Measurements from ENCODE around the gene SEMA4D. TPM values are rescaled to one million over a fixed set of nuclear protein-coding genes. Genes with fewer than 3 reads are reported as not detected.
"Not testable (repeated sequence)": the region's sequence is repeated elsewhere in the genome, so short reads cannot be mapped to it uniquely, and the experiment has no call there.

Gene SEMA4D
- total RNA-seq, 2 experiments from 2014 or later = 159 to 161 TPM

DNA sequence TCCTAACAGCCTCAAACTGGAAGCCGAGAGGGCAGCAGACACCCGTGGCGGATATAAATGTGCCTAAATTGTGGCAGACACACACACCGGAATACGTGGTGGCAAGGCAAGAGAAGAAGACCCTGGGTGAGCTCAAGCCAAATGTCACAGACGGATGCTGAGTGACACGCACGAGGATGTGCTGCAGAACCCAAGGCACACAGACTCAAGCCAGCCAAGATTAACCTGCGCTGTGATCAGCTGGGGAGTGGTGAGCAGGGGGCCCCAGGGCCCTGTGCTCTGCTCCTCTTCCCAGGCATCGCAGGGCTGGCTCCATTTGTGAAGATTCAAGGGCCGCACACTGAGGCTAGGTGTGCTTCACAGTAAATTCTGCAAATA lies 16.4 kb downstream of the SEMA4D start:
- ChIA-PET POLR2A (interaction anchor here (0.7 to 2.2 kb wide), 5 partner anchors 23 to 71 kb away, joined by 3 to 6 read pairs (median 3); no protein-coding TSS in a partner anchor), CTCF (interaction anchor here (0.6 to 3.9 kb wide), 8 partner anchors 8 to 1959 kb away, joined by 3 to 28 read pairs (median 4); no protein-coding TSS in a partner anchor)
- peak overlapping the region; percentile 90 for H3K27ac Mint-ChIP-seq
- intact Hi-C loops (cut with micrococcal nuclease) = loop anchor here (5.0 kb wide), 1 partner anchor 41 kb away; no protein-coding TSS in a partner anchor
- DNase-seq = peak; percentile 46
- peaks cover 12% of the 10 kb centered on the region for H3K9me3 Mint-ChIP-seq
- H3K36me3 Mint-ChIP-seq = peaks cover 40% of the 10 kb centered on the region
- no peaks in the 10 kb centered on the region for H3K27me3 Mint-ChIP-seq
- H3K4me3 Mint-ChIP-seq = peak overlapping the region; percentile 65
- peaks cover 92% of the 10 kb centered on the region for H3K4me1 Mint-ChIP-seq (ENCODE audit: low read depth)

DNA sequence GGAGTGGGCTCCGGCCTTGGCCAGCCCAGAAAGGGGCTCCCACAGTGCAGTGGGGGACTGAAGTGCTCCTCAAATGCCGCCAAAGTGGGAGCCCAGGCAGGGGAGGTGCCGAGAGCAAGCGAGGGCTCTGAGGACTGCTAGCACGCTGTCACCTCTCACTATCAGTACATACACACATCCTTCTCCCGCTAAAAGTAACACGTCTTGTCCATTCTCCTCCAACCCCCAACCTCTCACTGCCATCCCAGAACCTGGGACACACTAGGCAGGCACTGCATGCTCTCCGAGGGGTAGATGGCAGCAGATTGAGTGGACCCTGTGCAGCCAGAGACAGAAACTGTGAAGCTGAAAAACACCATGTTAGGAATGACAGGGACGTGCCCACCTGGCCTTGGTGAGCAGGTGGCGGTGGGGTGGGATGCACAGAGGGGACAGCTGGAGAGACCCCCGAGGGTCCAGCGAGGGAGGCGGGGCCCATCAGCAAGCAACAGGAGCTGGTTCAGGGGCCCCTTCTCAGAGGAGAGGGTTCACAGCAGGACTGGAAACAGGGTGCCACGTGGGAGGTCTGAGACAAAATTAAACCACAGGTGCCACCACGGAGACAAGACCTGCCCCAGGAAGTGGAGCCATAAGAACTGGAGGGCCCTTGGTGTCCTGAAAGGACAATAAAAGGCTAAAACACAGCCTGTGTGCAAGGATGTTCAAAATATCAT lies 16.9 kb downstream of the SEMA4D start:
- H3K27me3 Mint-ChIP-seq = no peaks in the 10 kb centered on the region
- peaks cover 12% of the 10 kb centered on the region for H3K9me3 Mint-ChIP-seq
- H3K36me3 Mint-ChIP-seq = peaks cover 45% of the 10 kb centered on the region
- peak overlapping the region; percentile 65 for H3K4me3 Mint-ChIP-seq
- DNase-seq = peak; percentile 69
- ChIA-PET POLR2A (interaction anchor here (1.0 to 2.2 kb wide), 3 partner anchors 49 to 70 kb away, joined by 3 to 6 read pairs (median 3); no protein-coding TSS in a partner anchor), CTCF (interaction anchor here (0.6 to 3.9 kb wide), 7 partner anchors 9 to 1958 kb away, joined by 3 to 28 read pairs (median 4); no protein-coding TSS in a partner anchor)
- H3K27ac Mint-ChIP-seq = peak overlapping the region; percentile 90
- intact Hi-C loops (cut with micrococcal nuclease) = loop anchor here (5.0 kb wide), 1 partner anchor 41 kb away; no protein-coding TSS in a partner anchor
- peaks cover 92% of the 10 kb centered on the region for H3K4me1 Mint-ChIP-seq (ENCODE audit: low read depth)

DNA sequence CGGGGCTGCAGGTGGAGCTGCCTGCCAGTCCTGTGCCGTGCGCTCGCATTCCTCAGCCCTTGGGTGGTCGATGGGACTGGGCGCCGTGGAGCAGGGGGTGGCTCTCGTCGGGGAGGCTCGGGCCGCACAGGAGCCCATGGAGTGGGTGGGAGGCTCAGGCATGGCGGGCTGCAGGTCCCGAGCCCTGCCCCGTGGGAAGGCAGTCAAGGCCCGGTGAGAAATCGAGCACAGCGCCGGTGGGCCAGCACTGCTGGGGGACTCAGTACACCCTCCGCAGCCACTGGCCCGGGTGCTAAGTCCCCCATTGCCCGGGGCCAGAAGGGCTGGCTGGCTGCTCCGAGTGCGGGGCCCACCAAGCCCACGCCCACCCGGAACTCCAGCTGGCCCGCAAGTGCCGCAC lies 17.5 kb downstream of the SEMA4D start:
- intact Hi-C loops (cut with micrococcal nuclease) = loop anchor here (5.0 kb wide), 1 partner anchor 42 kb away; no protein-coding TSS in a partner anchor
- POLR2A ChIA-PET = interaction anchor here (1.1 kb wide), 1 partner anchor 54 kb away, joined by 3 read pairs; no protein-coding TSS in a partner anchor
- Mint-ChIP-seq H3K36me3 (peaks cover 51% of the 10 kb centered on the region), H3K27ac (peak overlapping the region; percentile 90), H3K9me3 (peaks cover 12% of the 10 kb centered on the region), H3K4me1 (ENCODE audit: low read depth) (peaks cover 94% of the 10 kb centered on the region)
- DNase-seq = peak; percentile 7
- not testable (repeated sequence) for H3K4me3 Mint-ChIP-seq, H3K27me3 Mint-ChIP-seq
- CTCF ChIA-PET = interaction anchor here (2.0 to 3.1 kb wide), 2 partner anchors 10 to 51 kb away, joined by 9 read pairs; no protein-coding TSS in a partner anchor

DNA sequence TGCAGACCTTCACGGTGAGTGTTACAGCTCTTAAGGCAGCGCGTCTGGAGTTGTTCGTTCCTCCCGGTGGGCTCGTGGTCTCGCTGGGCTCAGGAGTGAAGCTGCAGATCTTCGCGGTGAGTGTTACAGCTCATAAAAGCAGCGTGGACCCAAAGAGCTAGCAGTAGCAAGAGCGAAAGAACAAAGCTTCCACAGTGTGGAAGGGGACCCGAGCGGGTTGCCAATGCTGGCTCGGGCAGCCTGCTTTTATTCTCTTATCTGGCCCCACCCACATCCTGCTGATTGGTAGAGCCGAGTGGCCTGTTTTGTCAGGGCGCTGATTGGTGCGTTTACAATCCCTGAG lies 18.3 kb downstream of the SEMA4D start:
- H3K36me3 Mint-ChIP-seq = peaks cover 54% of the 10 kb centered on the region
- intact Hi-C loops (cut with micrococcal nuclease) = loop anchor here (5.0 kb wide), 1 partner anchor 43 kb away; no protein-coding TSS in a partner anchor
- CTCF ChIA-PET = interaction anchor here (1.5 kb wide), 1 partner anchor 69 kb away, joined by 5 read pairs; no protein-coding TSS in a partner anchor
- H3K4me1 Mint-ChIP-seq (ENCODE audit: low read depth) = peaks cover 91% of the 10 kb centered on the region
- POLR2A ChIA-PET = interaction anchor here (0.8 to 2.8 kb wide), 6 partner anchors 12 to 125 kb away, joined by 3 to 17 read pairs (median 6); partner anchors contain the start of gene GADD45G
- H3K27ac Mint-ChIP-seq = peak overlapping the region; percentile 97
- peak; percentile 43 for DNase-seq
- H3K4me3 Mint-ChIP-seq = peak overlapping the region; percentile 79
- H3K9me3 Mint-ChIP-seq = peaks cover 12% of the 10 kb centered on the region
- not testable (repeated sequence) for H3K27me3 Mint-ChIP-seq

DNA sequence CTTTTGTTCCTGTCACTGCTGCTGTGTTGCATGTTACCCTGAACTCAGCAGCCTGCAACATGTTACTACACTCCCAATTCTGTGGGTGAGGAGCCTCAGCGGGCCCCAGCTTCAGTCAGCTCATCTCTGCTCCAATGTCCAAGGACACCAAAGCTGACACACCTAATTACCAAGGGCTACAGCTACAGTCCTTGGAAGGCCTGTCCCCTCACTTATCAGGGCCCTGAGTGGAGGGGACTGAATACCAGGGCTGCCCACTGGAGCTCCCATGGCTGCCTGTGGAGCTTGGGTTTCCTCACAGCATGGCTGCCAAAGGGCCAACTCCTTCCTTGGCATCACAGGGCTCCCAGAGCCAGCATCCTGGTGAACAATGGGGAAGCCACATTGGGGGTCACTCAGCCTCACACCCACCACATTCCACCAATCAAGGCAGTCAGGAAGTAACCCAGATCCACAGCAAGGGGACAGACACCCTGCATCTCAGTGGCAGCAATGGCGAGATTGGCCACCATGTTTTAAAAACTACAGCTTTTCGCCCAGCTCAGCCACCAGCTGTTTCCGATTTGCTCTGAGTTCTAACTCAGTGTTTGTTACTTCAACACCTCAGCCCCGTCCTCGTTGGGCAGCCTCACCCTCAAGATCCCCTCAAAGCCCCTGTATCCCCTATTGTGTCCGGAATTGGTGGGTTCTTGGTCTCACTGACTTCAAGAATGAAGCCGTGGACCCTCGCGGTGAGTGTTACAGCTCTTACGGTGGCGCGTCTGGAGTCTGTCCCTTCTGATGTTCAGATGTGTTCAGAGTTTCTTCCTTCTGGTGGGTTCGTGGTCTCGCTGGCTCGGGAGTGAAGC lies 18.9 kb downstream of the SEMA4D start:
- Mint-ChIP-seq H3K27me3 (no peaks in the 10 kb centered on the region), H3K9me3 (peaks cover 12% of the 10 kb centered on the region), H3K4me1 (ENCODE audit: low read depth) (peaks cover 91% of the 10 kb centered on the region), H3K4me3 (peak overlapping the region; percentile 79), H3K27ac (peak overlapping the region; percentile 97), H3K36me3 (peaks cover 56% of the 10 kb centered on the region)
- ChIA-PET CTCF (interaction anchor here (1.1 to 1.9 kb wide), 3 partner anchors 14 to 70 kb away, joined by 3 to 7 read pairs (median 5); no protein-coding TSS in a partner anchor), POLR2A (interaction anchor here (0.7 to 2.8 kb wide), 13 partner anchors 11 to 126 kb away, joined by 3 to 17 read pairs (median 4); partner anchors contain the start of gene GADD45G)
- peak; percentile 30 for DNase-seq
- intact Hi-C loops (cut with micrococcal nuclease) = loop anchor here (1.0 kb wide), 1 partner anchor 12 kb away; no protein-coding TSS in a partner anchor

DNA sequence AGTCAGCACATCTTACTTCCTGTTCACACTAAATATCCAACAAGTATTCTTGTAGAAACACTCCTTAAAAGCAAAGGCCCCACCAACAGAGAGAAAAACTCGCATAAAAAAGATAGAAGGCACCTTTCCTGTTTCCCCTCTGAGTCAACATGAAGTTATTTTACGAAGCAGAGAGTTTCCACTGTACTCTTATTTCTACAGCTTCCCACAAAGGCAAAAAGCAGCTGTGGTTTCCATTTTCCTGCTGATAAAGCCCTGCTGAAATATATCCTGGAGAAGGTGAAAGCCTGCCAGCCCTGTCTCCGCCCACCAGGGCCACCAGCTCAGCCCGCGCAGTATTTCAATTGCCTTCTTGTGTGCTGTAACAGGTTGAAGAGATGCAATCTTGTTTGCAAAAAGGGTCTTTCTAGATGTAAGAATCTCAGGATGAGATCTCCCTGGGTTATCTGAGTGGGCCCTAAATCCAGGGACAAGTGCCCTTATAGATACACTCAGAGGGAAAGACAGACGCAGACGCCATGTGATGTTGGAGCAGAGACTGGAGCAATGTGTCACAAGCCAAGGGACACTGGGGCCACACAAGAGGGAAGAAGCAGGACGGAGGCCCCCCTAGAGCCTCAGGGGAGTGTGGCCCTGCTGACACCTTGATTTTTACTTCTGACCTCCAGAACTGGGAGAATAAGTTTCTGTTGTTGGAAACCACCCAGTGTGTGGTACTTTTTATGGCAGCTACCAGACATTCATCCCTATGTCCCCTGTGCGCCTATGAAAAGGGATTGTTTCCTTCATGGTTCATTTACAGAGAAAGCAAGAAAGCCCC lies 19.9 kb downstream of the SEMA4D start:
- peaks cover 88% of the 10 kb centered on the region for H3K4me1 Mint-ChIP-seq (ENCODE audit: low read depth)
- H3K4me3 Mint-ChIP-seq = peak overlapping the region; percentile 79
- DNase-seq = peak; percentile 78
- H3K9me3 Mint-ChIP-seq = peaks cover 12% of the 10 kb centered on the region
- CTCF ChIA-PET = interaction anchor here (1.0 to 1.9 kb wide), 5 partner anchors 13 to 71 kb away, joined by 3 to 7 read pairs (median 4); no protein-coding TSS in a partner anchor
- peaks cover 65% of the 10 kb centered on the region for H3K36me3 Mint-ChIP-seq
- POLR2A ChIA-PET = interaction anchor here (0.6 to 2.8 kb wide), 13 partner anchors 10 to 71 kb away, joined by 3 to 17 read pairs (median 4); no protein-coding TSS in a partner anchor
- no peaks in the 10 kb centered on the region for H3K27me3 Mint-ChIP-seq
- intact Hi-C loops (cut with micrococcal nuclease) = loop anchor here (1.0 kb wide), 2 partner anchors 11 to 14 kb away; no protein-coding TSS in a partner anchor
- H3K27ac Mint-ChIP-seq = peak overlapping the region; percentile 97

DNA sequence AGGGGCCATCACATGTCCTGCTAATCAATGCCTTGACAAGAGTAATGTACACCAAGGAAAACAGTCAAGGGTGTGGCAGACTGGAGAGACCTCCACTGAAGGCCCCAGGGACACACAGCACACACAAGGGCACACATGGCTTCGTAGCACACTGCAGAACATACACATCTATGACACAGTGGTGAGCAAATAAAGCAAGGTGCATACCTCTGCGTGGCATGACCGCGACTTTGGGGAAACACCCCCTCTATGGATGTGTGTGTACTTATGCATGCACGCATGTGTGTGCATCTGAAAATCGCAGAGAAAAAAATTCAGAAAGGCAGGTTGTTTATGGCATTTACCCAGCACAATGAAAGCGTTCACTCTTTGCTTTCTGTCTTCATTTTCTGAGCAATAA lies 20.5 kb downstream of the SEMA4D start:
- ChIA-PET CTCF (interaction anchor here (0.6 to 1.9 kb wide), 4 partner anchors 29 to 1947 kb away, joined by 3 to 7 read pairs (median 4); no protein-coding TSS in a partner anchor), POLR2A (interaction anchor here (0.6 to 2.8 kb wide), 9 partner anchors 9 to 67 kb away, joined by 3 to 17 read pairs (median 7); no protein-coding TSS in a partner anchor)
- Mint-ChIP-seq H3K4me3 (peak overlapping the region; percentile 79), H3K4me1 (ENCODE audit: low read depth) (peaks cover 88% of the 10 kb centered on the region), H3K27me3 (no peaks in the 10 kb centered on the region), H3K27ac (peak overlapping the region; percentile 97), H3K9me3 (peaks cover 12% of the 10 kb centered on the region), H3K36me3 (peaks cover 69% of the 10 kb centered on the region)
- peak; percentile 72 for DNase-seq
- intact Hi-C loops (cut with micrococcal nuclease) = loop anchor here (1.0 kb wide), 1 partner anchor 13 kb away; no protein-coding TSS in a partner anchor

DNA sequence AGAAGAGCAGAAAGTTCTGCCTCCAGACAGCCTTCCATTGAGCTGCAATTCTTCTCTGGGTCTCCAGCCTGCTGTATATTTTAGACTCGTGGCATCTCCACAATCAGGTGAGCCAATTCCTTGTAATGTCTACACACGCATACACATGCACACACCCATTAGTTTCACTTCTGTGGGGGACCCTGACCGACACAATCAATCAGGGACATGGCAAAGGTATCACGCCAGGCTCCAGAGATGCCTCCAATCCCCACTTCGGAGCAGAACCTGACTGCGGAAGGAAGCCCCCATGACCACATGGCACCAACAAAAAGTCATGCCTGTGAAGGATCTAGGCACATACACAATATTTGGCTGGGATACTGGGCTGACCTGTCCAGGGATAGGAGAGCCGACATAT lies 21.4 kb downstream of the SEMA4D start:
- peak overlapping the region; percentile 79 for H3K4me3 Mint-ChIP-seq

DNA sequence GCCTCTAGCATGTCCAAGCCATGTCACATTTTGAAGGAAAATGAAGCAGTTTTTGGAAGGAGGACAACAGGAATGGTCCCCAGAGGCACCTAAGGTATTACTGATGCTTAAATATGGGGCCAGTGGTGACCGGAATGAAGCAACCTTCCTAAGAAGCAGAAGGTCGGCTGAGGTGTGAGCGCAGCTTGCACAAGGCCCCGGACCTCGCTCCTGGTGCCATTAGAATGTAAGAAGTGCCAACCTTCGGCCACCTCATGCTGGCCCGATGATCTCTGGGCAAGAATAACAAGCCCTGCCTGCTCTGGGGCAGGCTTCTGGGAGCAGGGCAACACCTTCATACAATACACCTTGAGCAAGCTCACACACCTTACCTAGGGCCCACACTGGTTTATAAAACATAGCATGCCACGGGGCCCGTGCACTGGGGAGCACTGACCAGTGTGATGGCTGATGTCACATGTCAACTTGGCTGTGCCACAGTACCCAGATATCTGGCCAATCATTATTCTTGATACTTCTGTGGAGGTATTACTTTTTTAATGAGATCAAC lies 21.9 kb downstream of the SEMA4D start:
- peak overlapping the region; percentile 79 for H3K4me3 Mint-ChIP-seq
- H3K4me1 Mint-ChIP-seq (ENCODE audit: low read depth) = peaks cover 87% of the 10 kb centered on the region
- H3K9me3 Mint-ChIP-seq = peaks cover 12% of the 10 kb centered on the region
- H3K27ac Mint-ChIP-seq = peak overlapping the region; percentile 97
- DNase-seq = no peak
- CTCF ChIA-PET = interaction anchor here (1.3 kb wide), 1 partner anchor 8 kb away, joined by 3 read pairs; no protein-coding TSS in a partner anchor
- peaks cover 75% of the 10 kb centered on the region for H3K36me3 Mint-ChIP-seq
- POLR2A ChIA-PET = no interaction called here
- intact Hi-C loops (cut with micrococcal nuclease) = no loop called here
- no peaks in the 10 kb centered on the region for H3K27me3 Mint-ChIP-seq

More for the DNA sequence above, 21.4 kb downstream of the SEMA4D start:
- Mint-ChIP-seq H3K4me1 (ENCODE audit: low read depth) (peaks cover 87% of the 10 kb centered on the region), H3K9me3 (peaks cover 12% of the 10 kb centered on the region), H3K27ac (peak overlapping the region; percentile 97), H3K27me3 (no peaks in the 10 kb centered on the region), H3K36me3 (peaks cover 74% of the 10 kb centered on the region)
- intact Hi-C loops (cut with micrococcal nuclease) = no loop called here
- ChIA-PET CTCF (interaction anchor here (0.6 to 1.7 kb wide), 3 partner anchors 9 to 1948 kb away, joined by 3 to 4 read pairs (median 3); no protein-coding TSS in a partner anchor), POLR2A (interaction anchor here (1.5 kb wide), 1 partner anchor 19 kb away, joined by 3 read pairs; no protein-coding TSS in a partner anchor)
- no peak for DNase-seq

DNA sequence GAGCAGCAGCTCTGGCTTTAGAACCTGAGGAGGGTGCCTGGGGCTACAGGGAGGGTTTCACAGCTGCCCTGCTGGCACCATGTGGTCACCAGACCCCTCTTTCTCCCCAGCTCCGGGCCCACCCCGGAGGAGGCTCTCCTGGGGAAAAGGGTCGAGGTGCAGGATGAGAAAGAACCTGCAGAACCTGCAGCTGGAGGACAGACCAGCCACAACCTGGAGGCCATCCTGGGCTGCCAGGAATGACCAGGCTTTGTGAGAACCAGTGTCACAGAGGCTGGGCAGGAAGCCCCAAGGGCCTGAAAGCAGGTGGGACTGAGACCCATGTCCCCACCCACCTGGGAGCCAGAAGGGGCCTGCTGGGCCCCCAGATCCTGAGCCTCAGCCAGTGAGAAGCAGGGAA lies 23.0 kb downstream of the SEMA4D start:
- ChIA-PET CTCF (interaction anchor here (0.6 to 1.4 kb wide), 3 partner anchors 16 to 73 kb away, joined by 3 to 5 read pairs (median 3); no protein-coding TSS in a partner anchor), POLR2A (no interaction called here)
- H3K27me3 Mint-ChIP-seq = no peaks in the 10 kb centered on the region
- H3K36me3 Mint-ChIP-seq = peaks cover 80% of the 10 kb centered on the region
- H3K4me3 Mint-ChIP-seq = no peak overlapping the region
- H3K9me3 Mint-ChIP-seq = peaks cover 12% of the 10 kb centered on the region
- DNase-seq = no peak
- peak overlapping the region; percentile 97 for H3K27ac Mint-ChIP-seq
- H3K4me1 Mint-ChIP-seq (ENCODE audit: low read depth) = peaks cover 92% of the 10 kb centered on the region
- intact Hi-C loops (cut with micrococcal nuclease) = no loop called here

Data from activated CD4-positive, alpha-beta memory T cell treated with anti-CD3 and anti-CD28 coated beads for 36 hours (primary cell).